Activated CD8-positive, alpha-beta memory T cell treated with anti-CD3 and anti-CD28 coated beads, Interleukin-2, amount 10 ng/mL, durations not matched to agents 7 days and 5 days (primary cell): Measurements from ENCODE around the gene TMPRSS9. TPM values are rescaled to one million over a fixed set of nuclear protein-coding genes. Genes with fewer than 3 reads are reported as not detected.
"Not testable (repeated sequence)": the region's sequence is repeated elsewhere in the genome, so short reads cannot be mapped to it uniquely, and the experiment has no call there.

Experiments used
- ATAC-seq: fragments of 150-1000 bp; cut with Tn5 transposase; one replicate; pipeline ENCODE4 v1.10.0; 2021; ENCODE audit warnings: moderate library complexity
- CTCF ChIA-PET: fragments of 350-600 bp; sonication (Branson Sonifier 250); formaldehyde crosslinking; loops from one replicate; lab custom pipeline; 2021; ENCODE audit warnings: antibody characterized with exemption; lab: Charles Lee
- DNase-seq: peaks from one replicate; pipeline ENCODE4 v3.0.0-alpha.2; 2020
- H3K27ac Mint-ChIP-seq: one replicate; pipeline ENCODE4 v1.8.0; 2021; ENCODE audit warnings: mild to moderate bottlenecking, mixed read lengths
- H3K27me3 Mint-ChIP-seq: one replicate; pipeline ENCODE4 v1.8.0; 2021; ENCODE audit warnings: mixed read lengths
- H3K36me3 Mint-ChIP-seq: one replicate; pipeline ENCODE4 v1.8.0; 2021; ENCODE audit warnings: mild to moderate bottlenecking, mixed read lengths
- H3K4me1 Mint-ChIP-seq: one replicate; pipeline ENCODE4 v1.8.0; 2021; ENCODE audit warnings: mixed read lengths
- H3K4me3 Mint-ChIP-seq: one replicate; pipeline ENCODE4 v1.8.0; 2021; ENCODE audit warnings: mild to moderate bottlenecking, moderate library complexity, mixed read lengths
- H3K9me3 Mint-ChIP-seq: one replicate; pipeline ENCODE4 v1.8.0; 2022; ENCODE audit warnings: low read depth, mixed read lengths
- total RNA-seq, 2 experiments: library from RNA; stranded (reverse); gene quantifications; one replicate each; pipeline ENCODE4 v1.2.3, GENCODE V29; 2021

TMPRSS9 gene
- total RNA-seq, 2 experiments from 2014 or later, result not detected

DNA sequence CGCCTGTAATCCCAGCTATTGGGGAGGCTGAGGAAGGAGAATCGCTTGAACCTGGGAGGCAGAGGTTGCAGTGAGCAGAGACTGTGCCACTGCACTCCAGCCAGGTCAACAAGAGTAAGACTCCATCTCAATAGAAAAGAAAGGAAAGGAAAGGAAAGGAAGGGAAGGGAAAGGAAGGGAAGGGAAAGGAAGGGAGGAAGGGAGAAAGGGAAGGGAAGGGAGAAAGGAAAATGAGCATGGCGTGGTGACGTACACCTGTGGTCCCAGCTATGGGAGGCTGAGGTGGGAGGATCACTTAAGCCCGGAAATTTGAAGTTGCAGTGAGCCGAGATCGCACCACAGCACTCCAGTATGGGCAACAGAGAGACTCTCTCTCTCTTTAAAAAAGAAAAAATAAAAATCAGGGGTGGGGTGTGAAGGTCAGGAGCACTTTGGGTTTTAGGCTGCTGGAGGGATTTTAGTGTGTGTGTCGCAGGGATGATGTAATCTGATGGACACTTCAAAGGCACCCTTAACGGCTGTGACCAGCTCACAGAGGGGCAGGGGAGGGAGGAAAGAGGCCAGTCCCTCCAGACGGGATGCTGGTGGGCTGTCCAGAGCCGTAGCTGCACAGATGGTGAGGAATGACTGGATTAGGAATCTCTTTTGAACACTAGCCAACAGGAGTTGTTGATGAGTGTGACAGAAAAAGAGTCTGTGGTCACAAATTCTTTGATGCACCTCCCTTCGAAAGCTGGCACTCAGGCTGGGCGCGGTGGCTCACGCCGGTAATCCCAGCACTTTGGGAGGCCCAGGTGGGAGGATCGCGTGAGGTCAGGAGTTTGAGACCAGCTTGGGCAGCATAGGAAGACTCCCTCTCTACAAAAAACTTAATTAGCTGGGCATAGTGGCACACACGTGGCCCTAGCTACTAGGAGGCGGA, 27.6 kb downstream of the TMPRSS9 start:
- DNase-seq, result no peak
- Mint-ChIP-seq H3K4me1 (peaks cover 2% of the 10 kb centered on the region), H3K27me3 (peaks cover 7% of the 10 kb centered on the region), H3K27ac (no peak overlapping the region), H3K9me3 (peaks cover under 1% of the 10 kb centered on the region), H3K36me3 (no peaks in the 10 kb centered on the region), H3K4me3 (no peak overlapping the region)
- CTCF ChIA-PET, result interaction anchor here (1.1 kb wide), 1 partner anchor 110 kb away, joined by 3 read pairs; no protein-coding TSS in a partner anchor
- no peak for ATAC-seq

DNA sequence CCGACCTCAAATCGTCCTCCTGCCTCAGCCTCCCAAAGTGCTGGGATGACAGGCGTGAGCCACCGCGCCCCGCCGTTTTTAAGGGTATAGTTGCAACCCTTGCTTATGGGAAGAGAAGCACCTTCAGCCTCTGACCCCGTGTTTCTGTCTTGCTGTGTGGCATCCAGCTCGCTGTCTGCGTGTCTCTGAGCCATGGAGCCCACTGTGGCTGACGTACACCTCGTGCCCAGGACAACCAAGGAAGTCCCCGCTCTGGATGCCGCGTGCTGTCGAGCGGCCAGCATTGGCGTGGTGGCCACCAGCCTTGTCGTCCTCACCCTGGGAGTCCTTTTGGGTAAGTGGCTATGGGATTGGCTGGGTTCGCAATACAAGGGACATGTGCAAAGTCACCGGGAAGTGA, 29.5 kb downstream of the TMPRSS9 start:
- Mint-ChIP-seq H3K36me3 (no peaks in the 10 kb centered on the region), H3K27ac (no peak overlapping the region), H3K9me3 (no peaks in the 10 kb centered on the region), H3K27me3 (peaks cover 16% of the 10 kb centered on the region), H3K4me1 (peaks cover 16% of the 10 kb centered on the region), H3K4me3 (no peak overlapping the region)
- no peak for DNase-seq
- CTCF ChIA-PET, result no interaction called here
- no peak for ATAC-seq

DNA sequence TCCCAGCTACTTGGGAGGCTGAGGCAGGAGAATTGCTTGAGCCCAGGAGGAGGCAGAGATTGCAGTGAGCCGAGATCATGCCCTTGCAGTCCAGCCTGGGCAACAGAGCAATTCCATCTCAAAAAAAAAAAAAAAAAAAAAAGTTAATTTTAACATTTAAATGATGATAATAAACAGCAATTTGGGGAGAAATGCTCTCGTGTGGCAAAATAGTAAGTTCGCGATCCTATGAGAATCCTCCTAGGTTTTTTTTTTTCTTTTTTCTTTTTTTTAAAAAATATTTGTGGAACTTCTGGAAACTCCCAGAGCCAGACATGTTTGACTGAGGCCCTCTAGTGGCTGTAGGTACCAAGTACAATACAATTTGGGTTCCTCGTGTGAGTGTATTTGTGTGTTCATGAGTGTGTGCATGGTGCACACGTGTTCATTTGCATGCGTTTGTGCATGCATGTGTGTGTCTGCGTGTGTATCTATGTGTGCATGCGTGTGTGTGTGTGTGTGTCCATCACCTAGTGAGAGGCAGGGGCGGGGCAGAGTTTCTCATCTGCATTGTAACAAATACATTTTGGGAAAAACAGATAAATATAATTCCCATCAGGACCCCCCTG, 31.2 kb downstream of the TMPRSS9 start:
- Mint-ChIP-seq H3K27me3 (peaks cover 21% of the 10 kb centered on the region), H3K4me3 (no peak overlapping the region), H3K9me3 (no peaks in the 10 kb centered on the region), H3K4me1 (peaks cover 19% of the 10 kb centered on the region), H3K27ac (no peak overlapping the region), H3K36me3 (no peaks in the 10 kb centered on the region)
- ATAC-seq, result peak; percentile 42
- peak; percentile 51 for DNase-seq
- CTCF ChIA-PET, result interaction anchor here (0.6 to 4.7 kb wide), 11 partner anchors 19 to 394 kb away, joined by 3 to 22 read pairs (median 3); partner anchors contain the start of gene LSM7

DNA sequence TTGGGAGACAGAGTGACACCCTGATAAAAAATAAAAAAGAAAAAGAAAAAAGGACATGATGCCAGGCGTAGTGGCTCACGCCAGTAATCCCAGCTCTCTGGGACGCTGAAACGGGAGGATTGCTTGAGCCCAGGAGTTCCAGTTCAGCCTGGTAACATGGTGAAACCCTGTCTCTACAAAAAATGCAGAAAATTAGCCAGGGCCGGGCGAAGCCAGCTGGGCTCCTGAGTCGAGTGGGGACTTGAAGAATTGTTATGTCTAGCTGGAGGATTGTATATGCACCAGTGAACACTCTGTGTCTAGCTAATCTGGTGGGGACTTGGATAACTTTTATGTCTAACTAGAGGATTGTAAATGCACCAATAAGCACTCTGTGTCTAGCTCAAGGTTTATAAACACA, 32.3 kb downstream of the TMPRSS9 start:
- Mint-ChIP-seq H3K36me3 (no peaks in the 10 kb centered on the region), H3K27me3 (peaks cover 17% of the 10 kb centered on the region), H3K4me3 (no peak overlapping the region), H3K9me3 (no peaks in the 10 kb centered on the region), H3K27ac (no peak overlapping the region), H3K4me1 (peaks cover 19% of the 10 kb centered on the region)
- CTCF ChIA-PET, result interaction anchor here (0.7 to 4.7 kb wide), 15 partner anchors 27 to 245 kb away, joined by 3 to 22 read pairs (median 4); partner anchors contain the start of gene LSM7
- ATAC-seq (no peak), DNase-seq (no peak)

DNA sequence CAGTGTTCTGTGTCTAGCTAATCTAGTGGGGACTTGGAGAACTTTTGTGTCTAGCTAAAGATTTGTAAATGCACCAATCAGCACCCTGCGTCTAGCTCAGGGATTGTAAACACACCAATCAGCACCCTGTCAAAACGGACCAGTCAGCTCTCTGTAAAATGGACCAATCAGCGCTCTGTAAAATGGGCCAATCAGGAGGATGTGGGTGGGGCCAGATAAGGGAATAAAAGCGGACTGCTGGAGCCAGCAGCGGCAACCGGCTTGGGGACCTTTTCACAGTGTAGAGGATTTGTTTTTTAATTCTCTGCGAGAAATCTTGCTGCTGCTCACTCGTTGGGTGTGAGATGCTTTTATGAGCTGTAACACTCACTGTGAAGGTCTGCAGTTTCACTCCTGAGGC, 32.8 kb downstream of the TMPRSS9 start:
- H3K36me3 Mint-ChIP-seq, H3K4me3 Mint-ChIP-seq, ATAC-seq, H3K27ac Mint-ChIP-seq, H3K9me3 Mint-ChIP-seq: not testable (repeated sequence)
- H3K4me1 Mint-ChIP-seq, result peaks cover 19% of the 10 kb centered on the region
- CTCF ChIA-PET, result interaction anchor here (0.8 to 4.7 kb wide), 13 partner anchors 13 to 237 kb away, joined by 3 to 22 read pairs (median 4); partner anchors contain the start of gene LSM7
- peaks cover 17% of the 10 kb centered on the region for H3K27me3 Mint-ChIP-seq
- DNase-seq, result peak; percentile 44

DNA sequence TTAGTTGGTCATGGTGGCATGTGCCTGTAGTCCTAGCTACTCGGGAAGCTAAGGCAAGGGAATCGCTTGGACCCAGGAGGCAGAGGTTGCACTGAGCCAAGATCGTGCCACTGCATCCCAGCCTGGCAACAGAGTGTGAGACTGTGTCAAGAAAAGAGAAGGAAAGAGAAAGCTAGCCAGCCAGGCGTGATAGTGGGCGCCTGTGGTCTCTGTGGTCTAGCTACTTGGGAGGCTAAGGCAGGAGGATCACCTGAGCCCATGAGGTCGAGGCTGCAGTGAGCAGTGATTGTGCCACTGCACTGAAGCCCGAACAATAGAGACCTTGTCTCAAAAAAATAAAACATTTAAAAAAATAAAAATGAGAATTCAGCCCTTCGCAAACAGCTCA, 34.0 kb downstream of the TMPRSS9 start:
- Mint-ChIP-seq H3K36me3 (no peaks in the 10 kb centered on the region), H3K27me3 (peaks cover 17% of the 10 kb centered on the region), H3K9me3 (no peaks in the 10 kb centered on the region), H3K27ac (peak overlapping the region; percentile 38), H3K4me1 (peaks cover 19% of the 10 kb centered on the region), H3K4me3 (peak overlapping the region; percentile 54)
- DNase-seq, result peak; percentile 54
- ATAC-seq, result peak; percentile 56
- CTCF ChIA-PET, result interaction anchor here (1.1 to 4.7 kb wide), 7 partner anchors 14 to 227 kb away, joined by 3 to 22 read pairs (median 7); partner anchors contain the start of gene PLEKHJ1

DNA sequence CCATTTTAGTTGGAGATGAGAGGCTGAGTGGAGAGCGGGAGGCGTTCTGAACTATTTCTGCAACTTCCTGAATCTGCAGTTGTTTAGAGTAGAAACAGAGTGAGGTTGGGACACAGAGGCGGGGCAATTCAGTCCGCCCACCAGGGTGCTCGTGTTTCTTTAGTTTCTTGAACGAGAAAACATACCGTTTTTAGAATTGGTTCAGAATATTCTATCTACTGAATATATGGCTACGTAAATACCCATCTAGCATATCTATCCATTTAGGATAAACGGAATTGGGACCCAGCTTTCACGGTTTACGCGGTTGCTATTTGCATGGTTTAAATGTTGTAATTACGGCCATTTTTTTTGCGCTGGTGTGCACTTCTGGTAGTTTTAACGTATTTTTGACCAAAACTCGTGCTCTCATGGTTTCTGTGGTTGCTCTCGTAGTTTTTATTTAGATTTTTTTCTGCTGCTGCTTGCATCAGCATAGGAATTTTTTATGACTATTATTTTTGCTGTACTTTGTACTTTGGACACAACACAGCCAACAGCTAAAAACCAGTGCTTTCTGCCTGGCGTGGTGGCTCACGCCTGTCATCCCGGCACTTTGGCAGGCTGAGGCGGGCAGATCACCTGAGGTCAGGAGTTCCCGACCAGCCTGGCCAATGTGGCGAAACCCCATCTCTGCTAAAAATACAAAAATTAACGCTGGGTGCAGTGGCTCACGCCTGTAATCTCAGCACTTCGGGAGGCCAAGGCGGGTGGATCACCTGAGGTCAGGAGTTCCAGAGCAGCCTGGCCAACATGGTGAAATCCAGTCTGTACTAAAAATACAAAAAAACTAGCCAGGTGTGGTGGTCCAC, 34.6 kb downstream of the TMPRSS9 start:
- no peaks in the 10 kb centered on the region for H3K36me3 Mint-ChIP-seq
- DNase-seq (peak; percentile 50), ATAC-seq (peak; percentile 71)
- peak overlapping the region; percentile 48 for H3K4me3 Mint-ChIP-seq
- peak overlapping the region; percentile 49 for H3K27ac Mint-ChIP-seq
- CTCF ChIA-PET, result interaction anchor here (1.2 to 4.7 kb wide), 6 partner anchors 14 to 219 kb away, joined by 3 to 22 read pairs (median 8); partner anchors contain the start of gene PLEKHJ1
- H3K27me3 Mint-ChIP-seq, result peaks cover 17% of the 10 kb centered on the region
- H3K9me3 Mint-ChIP-seq, result no peaks in the 10 kb centered on the region
- peaks cover 19% of the 10 kb centered on the region for H3K4me1 Mint-ChIP-seq

DNA sequence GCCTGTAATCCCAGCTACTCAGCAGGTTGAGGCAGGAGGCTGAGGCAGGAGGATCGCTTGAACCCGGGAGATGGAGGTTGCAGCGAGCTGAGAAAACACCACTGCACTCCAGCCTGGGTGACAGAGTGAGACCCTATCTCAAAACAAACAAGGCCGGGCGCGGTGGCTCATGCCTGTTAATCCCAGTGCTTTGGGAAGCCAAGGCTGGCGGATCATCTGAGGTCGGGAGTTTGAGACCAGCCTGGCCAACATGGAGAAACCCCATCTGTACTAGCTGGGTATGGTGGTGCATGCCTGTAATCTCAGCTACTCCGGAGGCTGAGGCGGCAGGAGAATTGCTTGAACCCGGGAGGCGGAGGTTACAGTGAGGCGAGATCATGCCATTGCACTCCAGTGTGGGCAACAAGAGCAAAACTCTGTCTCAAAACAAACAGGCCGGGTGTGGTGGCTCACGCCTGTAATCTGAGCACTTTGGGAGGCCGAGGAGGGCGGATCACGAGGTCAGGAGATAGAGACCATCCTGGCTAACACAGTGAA, 35.3 kb downstream of the TMPRSS9 start:
- peaks cover 17% of the 10 kb centered on the region for H3K27me3 Mint-ChIP-seq
- H3K4me3 Mint-ChIP-seq, ATAC-seq, H3K36me3 Mint-ChIP-seq, H3K9me3 Mint-ChIP-seq, DNase-seq, H3K27ac Mint-ChIP-seq: not testable (repeated sequence)
- CTCF ChIA-PET, result interaction anchor here (2.0 to 3.7 kb wide), 2 partner anchors 215 to 219 kb away, joined by 9 to 14 read pairs; no protein-coding TSS in a partner anchor
- peaks cover 19% of the 10 kb centered on the region for H3K4me1 Mint-ChIP-seq

DNA sequence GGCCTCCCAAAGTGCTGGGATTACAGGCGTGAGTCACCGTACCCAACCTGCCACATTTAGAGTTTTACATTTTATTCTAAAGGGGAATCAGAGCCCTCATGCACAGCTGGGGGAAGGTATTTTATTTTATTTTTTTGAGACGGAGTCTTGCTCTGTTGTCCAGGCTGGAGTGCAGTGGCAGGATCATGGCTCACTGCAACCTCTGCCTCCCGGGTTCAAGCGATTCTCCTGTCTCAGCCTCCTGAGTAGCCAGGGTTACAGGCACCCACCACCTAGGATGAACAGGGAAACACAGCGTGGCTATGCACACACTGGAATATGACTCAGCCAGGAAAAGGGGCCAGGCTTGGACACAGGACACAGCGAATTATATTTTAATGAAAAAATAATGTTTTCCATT, 37.1 kb downstream of the TMPRSS9 start:
- CTCF ChIA-PET, H3K27ac Mint-ChIP-seq, H3K9me3 Mint-ChIP-seq, ATAC-seq, DNase-seq, H3K4me3 Mint-ChIP-seq, H3K36me3 Mint-ChIP-seq: not testable (repeated sequence)
- peaks cover 15% of the 10 kb centered on the region for H3K27me3 Mint-ChIP-seq
- H3K4me1 Mint-ChIP-seq, result peaks cover 17% of the 10 kb centered on the region

DNA sequence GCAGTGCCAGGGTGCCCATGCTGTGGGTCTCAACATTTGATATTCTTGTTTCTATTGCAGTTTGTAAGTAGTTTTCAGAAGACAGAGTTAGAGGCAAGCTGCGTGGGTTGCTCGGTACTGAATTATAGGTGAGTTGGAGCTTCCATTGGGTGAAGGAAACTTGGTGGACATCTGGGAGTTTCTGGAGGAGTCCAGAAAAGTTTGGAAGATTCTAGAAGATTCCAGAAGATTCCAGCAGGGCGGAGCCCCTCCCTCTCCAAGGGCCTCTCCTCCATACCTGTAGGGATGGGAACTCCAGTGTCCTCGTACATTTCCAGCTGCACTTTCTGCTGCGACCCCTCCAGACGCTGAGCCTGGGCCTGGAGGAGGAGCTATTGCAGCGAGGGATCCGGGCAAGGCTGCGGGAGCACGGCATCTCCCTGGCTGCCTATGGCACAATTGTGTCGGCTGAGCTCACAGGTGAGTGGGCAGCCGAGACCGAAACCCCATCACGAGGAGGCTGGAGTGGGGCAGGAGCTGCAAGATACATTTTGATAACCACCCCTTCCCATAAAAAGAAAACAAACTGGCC, 38.8 kb downstream of the TMPRSS9 start:
- no peak overlapping the region for H3K4me3 Mint-ChIP-seq
- no peaks in the 10 kb centered on the region for H3K36me3 Mint-ChIP-seq
- CTCF ChIA-PET, result no interaction called here
- ATAC-seq (no peak), DNase-seq (no peak)
- no peak overlapping the region for H3K27ac Mint-ChIP-seq
- peaks cover 9% of the 10 kb centered on the region for H3K4me1 Mint-ChIP-seq
- peaks cover 8% of the 10 kb centered on the region for H3K27me3 Mint-ChIP-seq
- no peaks in the 10 kb centered on the region for H3K9me3 Mint-ChIP-seq

DNA sequence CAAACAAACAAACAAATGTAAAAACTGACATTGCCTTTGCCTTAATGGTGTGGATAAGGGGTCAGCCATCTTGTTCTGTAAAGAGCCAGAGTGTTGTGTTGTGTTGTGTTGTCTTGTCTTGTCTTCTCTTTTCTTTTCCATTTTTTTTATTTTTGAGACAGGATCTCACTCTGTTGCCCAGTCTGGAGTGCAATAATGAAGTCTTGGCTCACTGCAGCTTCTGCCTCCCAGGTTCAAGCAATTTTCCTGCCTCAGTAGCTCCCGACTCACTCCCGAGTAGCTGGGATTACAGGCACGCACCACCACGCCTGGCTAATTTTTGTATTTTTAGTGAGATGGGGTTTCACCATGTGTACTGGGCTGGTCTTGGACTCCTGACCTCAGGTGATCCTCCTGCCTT, 39.5 kb downstream of the TMPRSS9 start:
- ATAC-seq (no peak), DNase-seq (no peak)
- Mint-ChIP-seq H3K4me3 (no peak overlapping the region), H3K27ac (no peak overlapping the region), H3K27me3 (peaks cover 5% of the 10 kb centered on the region), H3K4me1 (peaks cover 3% of the 10 kb centered on the region), H3K36me3 (no peaks in the 10 kb centered on the region), H3K9me3 (no peaks in the 10 kb centered on the region)
- CTCF ChIA-PET, result no interaction called here

DNA sequence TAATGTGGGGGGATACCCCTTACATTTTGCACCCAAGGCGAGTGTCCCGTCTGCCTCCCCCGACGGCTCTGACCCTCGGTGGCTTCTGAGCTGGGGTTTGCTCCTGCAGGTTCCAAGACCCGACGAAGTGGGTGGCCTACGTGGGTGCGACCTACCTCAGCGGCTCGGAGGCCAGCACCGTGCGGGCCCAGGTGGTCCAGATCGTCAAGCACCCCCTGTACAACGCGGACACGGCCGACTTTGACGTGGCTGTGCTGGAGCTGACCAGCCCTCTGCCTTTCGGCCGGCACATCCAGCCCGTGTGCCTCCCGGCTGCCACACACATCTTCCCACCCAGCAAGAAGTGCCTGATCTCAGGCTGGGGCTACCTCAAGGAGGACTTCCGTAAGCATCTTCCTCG, 48.2 kb downstream of the TMPRSS9 start:
- DNase-seq (no peak), ATAC-seq (no peak)
- CTCF ChIA-PET, result no interaction called here
- no peak overlapping the region for H3K4me3 Mint-ChIP-seq
- H3K27me3 Mint-ChIP-seq, result no peaks in the 10 kb centered on the region
- H3K36me3 Mint-ChIP-seq, result no peaks in the 10 kb centered on the region
- H3K27ac Mint-ChIP-seq, result no peak overlapping the region
- peaks cover 2% of the 10 kb centered on the region for H3K4me1 Mint-ChIP-seq
- H3K9me3 Mint-ChIP-seq, result no peaks in the 10 kb centered on the region
